HepG2 (cell line): Measurements from ENCODE around the gene IKZF5. TPM values are rescaled to one million over a fixed set of nuclear protein-coding genes. Genes with fewer than 3 reads are reported as not detected.

Source experiments
- BRD4 ChIP-seq: sonication (generic); formaldehyde crosslinking; IDR thresholded peaks from 2 replicates; pipeline ENCODE4 v1.4.0; 2020; ENCODE audit warnings: missing genetic modification reagents
- CBX5 ChIP-seq: sonication (generic); formaldehyde crosslinking; IDR thresholded peaks from 2 replicates; pipeline ENCODE4 v1.4.0; 2020; ENCODE audit warnings: missing genetic modification reagents, borderline replicate concordance
- E2F2 ChIP-seq: sonication (generic); formaldehyde crosslinking; IDR thresholded peaks from 2 replicates; pipeline ENCODE4 v1.4.0; 2020; ENCODE audit warnings: missing genetic modification reagents, borderline replicate concordance
- HDAC6 ChIP-seq: fragments of 200-600 bp; sonication (generic); IDR thresholded peaks from 2 replicates; pipeline ENCODE4 v1.7.0; 2017; ENCODE audit warnings: mild to moderate bottlenecking, antibody characterized with exemption, low read length, low read depth
- HMGA1 ChIP-seq: sonication (generic); formaldehyde crosslinking; conservative IDR thresholded peaks from 2 replicates; pipeline ENCODE4 v1.4.0; 2020; ENCODE audit warnings: missing genetic modification reagents
- IKZF5 ChIP-seq: IDR thresholded peaks from 2 replicates; pipeline ENCODE4 v1.6.1; 2018; ENCODE audit warnings: missing genetic modification reagents, mild to moderate bottlenecking, missing compliant biosample characterization
- JUNB ChIP-seq: sonication (generic); formaldehyde crosslinking; IDR thresholded peaks from 2 replicates; pipeline ENCODE4 v1.8.0; 2022; ENCODE audit warnings: missing genetic modification reagents, mild to moderate bottlenecking, borderline replicate concordance
- KDM6A ChIP-seq: IDR thresholded peaks from 2 replicates; pipeline ENCODE4 v1.6.1; 2016; ENCODE audit warnings: low read depth
- NFYC ChIP-seq: IDR thresholded peaks from 2 replicates; pipeline ENCODE4 v1.6.1; 2016; ENCODE audit warnings: missing genetic modification reagents, missing compliant biosample characterization
- RFXAP ChIP-seq: sonication (generic); formaldehyde crosslinking; IDR thresholded peaks from 2 replicates; pipeline ENCODE4 v1.4.0; 2020; ENCODE audit warnings: missing genetic modification reagents, borderline replicate concordance
- RORA ChIP-seq: sonication (generic); formaldehyde crosslinking; IDR thresholded peaks from 2 replicates; pipeline ENCODE4 v1.5.0; 2020; ENCODE audit warnings: mild to moderate bottlenecking, missing genetic modification reagents, moderate library complexity
- ZNF136 ChIP-seq: sonication (generic); formaldehyde crosslinking; IDR thresholded peaks from 2 replicates; pipeline ENCODE4 v1.8.1; 2022; ENCODE audit warnings: low read depth, mild to moderate bottlenecking, moderate library complexity, missing genetic modification reagents
- ZNF256 ChIP-seq: sonication (generic); formaldehyde crosslinking; conservative IDR thresholded peaks from 2 replicates; pipeline ENCODE4 v1.4.0; 2020; ENCODE audit warnings: missing genetic modification reagents
- ZNF296 ChIP-seq: sonication (generic); formaldehyde crosslinking; conservative IDR thresholded peaks from 2 replicates; pipeline ENCODE4 v1.5.0; 2020; ENCODE audit warnings: mild to moderate bottlenecking, missing genetic modification reagents
- ZNF367 ChIP-seq: sonication (generic); formaldehyde crosslinking; IDR thresholded peaks from 2 replicates; pipeline ENCODE4 v1.4.0; 2020; ENCODE audit warnings: missing genetic modification reagents, borderline replicate concordance
- ZNF589 ChIP-seq: sonication (generic); formaldehyde crosslinking; conservative IDR thresholded peaks from 2 replicates; pipeline ENCODE4 v1.8.0; 2022; ENCODE audit warnings: mild to moderate bottlenecking, moderate library complexity, missing genetic modification reagents
- ZNF841 ChIP-seq: sonication (generic); formaldehyde crosslinking; IDR thresholded peaks from 2 replicates; pipeline ENCODE4 v1.8.1; 2023; ENCODE audit warnings: missing genetic modification reagents, borderline replicate concordance
- polyA plus RNA-seq, 8 experiments: library from polyadenylated mRNA; depleted of rRNA in 3 of 8; stranded (reverse) in 7 of 8; unstranded in 1 of 8; fragments of >200 nt; fragmentation: Illumina TruSeq in 4 of 8; extraction: Trizol in 4 of 8; gene quantifications; 2 replicates each; pipeline versions ENCODE4 v1.2.1 to v1.2.3, GENCODE V29; 2011 to 2016; ENCODE audit warnings: low read depth in 4 of 8, missing spikeins in 1 of 8, mixed read lengths in 1 of 8; ENCODE audit not compliant: insufficient read depth in 1 of 8
- total RNA-seq, 5 experiments: library from RNA; depleted of rRNA; stranded (reverse); fragments of >200 nt; fragmentation: Illumina TruSeq; extraction: Trizol; gene quantifications; 2 replicates each; pipeline ENCODE4 v1.2.3, GENCODE V29; 2016; ENCODE audit warnings: low read depth in 1 of 5
- TF ChIP-seq, protein P1 (sequence below): sonication (generic); formaldehyde crosslinking; IDR thresholded peaks from 2 replicates; pipeline ENCODE4 v1.5.1; 2020; ENCODE audit warnings: missing genetic modification reagents, mild to moderate bottlenecking, borderline replicate concordance
- TF ChIP-seq, protein P2 (sequence below): sonication (generic); formaldehyde crosslinking; IDR thresholded peaks from 2 replicates; pipeline ENCODE4 v1.9.0; 2021; ENCODE audit warnings: missing genetic modification reagents, mild to moderate bottlenecking, borderline replicate concordance
- TF ChIP-seq, protein P3 (sequence below): sonication (generic); formaldehyde crosslinking; IDR thresholded peaks from 2 replicates; pipeline ENCODE4 v1.4.0; 2020; ENCODE audit warnings: missing genetic modification reagents

IKZF5 gene
- total and polyA plus RNA-seq, 2 of the 13 experiments (the other 11 are each of a cell fraction or from before 2014, with no cell fraction given), result 3.7 to 12.0 TPM

DNA sequence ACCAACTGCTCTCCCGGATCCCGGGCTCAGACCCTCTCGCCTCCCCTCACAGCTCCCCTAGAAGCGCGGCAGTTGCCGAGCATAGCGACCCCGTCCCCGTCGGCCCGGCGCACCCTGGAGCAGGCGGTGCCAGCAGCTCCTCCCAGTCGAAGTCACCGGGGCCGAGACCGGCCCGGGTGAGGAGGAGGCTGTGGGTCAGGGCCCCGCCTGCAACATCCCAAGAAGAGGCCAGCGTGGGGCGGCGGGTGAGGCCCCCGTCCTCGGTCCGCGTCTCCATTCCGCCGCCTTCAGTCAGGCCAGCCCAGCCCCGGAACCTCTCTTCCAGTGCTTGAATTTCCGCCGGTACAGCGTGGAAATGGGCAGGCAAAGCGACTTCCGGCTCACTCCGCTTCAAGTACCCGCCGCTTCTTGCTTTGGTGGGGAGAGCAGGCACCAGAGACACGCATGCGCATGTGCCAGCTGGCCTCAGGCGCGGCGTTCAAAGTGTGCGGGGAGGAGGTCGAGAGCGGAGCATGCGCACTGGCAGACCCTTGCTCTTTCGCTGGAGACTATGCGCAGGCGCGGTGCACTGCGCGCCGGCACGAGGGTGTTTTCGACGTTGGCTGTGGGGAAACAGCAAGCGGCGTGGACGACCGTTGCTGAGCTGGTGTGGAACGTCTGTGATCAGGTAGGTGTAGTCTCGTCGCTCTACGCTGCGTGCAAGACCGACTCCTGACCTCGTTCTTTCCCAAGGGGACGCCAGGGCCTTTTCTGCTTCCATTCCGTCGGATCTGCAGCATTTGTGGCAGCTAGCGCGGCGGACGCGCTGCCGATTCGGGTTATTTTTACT, 54.5 kb downstream of the IKZF5 start, which contains the start of gene C10orf88 (continued):
- peak; percentile 96 for TF ChIP-seq CBX5 (CRISPR knock-in tag)
- peak; percentile 97 for TF ChIP-seq IKZF5 (CRISPR knock-in tag)
- TF ChIP-seq KDM6A (CRISPR knock-in tag), result no peak
- peak; percentile 92; the same call in 1 of the 2 replicates for TF ChIP-seq ZNF136 (CRISPR knock-in tag)
- no peak for TF ChIP-seq RORA (CRISPR knock-in tag)
- TF ChIP-seq JUNB, result no peak
- peak; percentile 42; the same call in 1 of the 2 replicates for TF ChIP-seq NFYC (CRISPR knock-in tag)
- peak; percentile 87; the same call in 1 of the 2 replicates for TF ChIP-seq RFXAP (CRISPR knock-in tag)
- peak; percentile 88; the same call in 1 of the 2 replicates for TF ChIP-seq ZNF589
- TF ChIP-seq, protein P1, sequence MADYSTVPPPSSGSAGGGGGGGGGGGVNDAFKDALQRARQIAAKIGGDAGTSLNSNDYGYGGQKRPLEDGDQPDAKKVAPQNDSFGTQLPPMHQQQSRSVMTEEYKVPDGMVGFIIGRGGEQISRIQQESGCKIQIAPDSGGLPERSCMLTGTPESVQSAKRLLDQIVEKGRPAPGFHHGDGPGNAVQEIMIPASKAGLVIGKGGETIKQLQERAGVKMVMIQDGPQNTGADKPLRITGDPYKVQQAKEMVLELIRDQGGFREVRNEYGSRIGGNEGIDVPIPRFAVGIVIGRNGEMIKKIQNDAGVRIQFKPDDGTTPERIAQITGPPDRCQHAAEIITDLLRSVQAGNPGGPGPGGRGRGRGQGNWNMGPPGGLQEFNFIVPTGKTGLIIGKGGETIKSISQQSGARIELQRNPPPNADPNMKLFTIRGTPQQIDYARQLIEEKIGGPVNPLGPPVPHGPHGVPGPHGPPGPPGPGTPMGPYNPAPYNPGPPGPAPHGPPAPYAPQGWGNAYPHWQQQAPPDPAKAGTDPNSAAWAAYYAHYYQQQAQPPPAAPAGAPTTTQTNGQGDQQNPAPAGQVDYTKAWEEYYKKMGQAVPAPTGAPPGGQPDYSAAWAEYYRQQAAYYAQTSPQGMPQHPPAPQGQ (CRISPR knock-in tag), result no peak
- TF ChIP-seq ZNF256 (CRISPR knock-in tag), result peak; percentile 88; the same call in 1 of the 2 replicates
- TF ChIP-seq, protein P2, sequence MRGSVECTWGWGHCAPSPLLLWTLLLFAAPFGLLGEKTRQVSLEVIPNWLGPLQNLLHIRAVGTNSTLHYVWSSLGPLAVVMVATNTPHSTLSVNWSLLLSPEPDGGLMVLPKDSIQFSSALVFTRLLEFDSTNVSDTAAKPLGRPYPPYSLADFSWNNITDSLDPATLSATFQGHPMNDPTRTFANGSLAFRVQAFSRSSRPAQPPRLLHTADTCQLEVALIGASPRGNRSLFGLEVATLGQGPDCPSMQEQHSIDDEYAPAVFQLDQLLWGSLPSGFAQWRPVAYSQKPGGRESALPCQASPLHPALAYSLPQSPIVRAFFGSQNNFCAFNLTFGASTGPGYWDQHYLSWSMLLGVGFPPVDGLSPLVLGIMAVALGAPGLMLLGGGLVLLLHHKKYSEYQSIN (CRISPR knock-in tag), result no peak
- no peak for TF ChIP-seq HDAC6
- no peak for TF ChIP-seq ZNF841 (CRISPR knock-in tag)
- no peak for TF ChIP-seq E2F2
- TF ChIP-seq BRD4 (CRISPR knock-in tag), result peak; percentile 62; the same call in 1 of the 2 replicates
- no peak; the same call in 1 of the 2 replicates for TF ChIP-seq ZNF296 (CRISPR knock-in tag)
- TF ChIP-seq, protein P3, sequence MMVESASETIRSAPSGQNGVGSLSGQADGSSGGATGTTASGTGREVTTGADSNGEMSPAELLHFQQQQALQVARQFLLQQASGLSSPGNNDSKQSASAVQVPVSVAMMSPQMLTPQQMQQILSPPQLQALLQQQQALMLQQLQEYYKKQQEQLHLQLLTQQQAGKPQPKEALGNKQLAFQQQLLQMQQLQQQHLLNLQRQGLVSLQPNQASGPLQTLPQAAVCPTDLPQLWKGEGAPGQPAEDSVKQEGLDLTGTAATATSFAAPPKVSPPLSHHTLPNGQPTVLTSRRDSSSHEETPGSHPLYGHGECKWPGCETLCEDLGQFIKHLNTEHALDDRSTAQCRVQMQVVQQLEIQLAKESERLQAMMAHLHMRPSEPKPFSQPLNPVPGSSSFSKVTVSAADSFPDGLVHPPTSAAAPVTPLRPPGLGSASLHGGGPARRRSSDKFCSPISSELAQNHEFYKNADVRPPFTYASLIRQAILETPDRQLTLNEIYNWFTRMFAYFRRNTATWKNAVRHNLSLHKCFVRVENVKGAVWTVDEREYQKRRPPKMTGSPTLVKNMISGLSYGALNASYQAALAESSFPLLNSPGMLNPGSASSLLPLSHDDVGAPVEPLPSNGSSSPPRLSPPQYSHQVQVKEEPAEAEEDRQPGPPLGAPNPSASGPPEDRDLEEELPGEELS (CRISPR knock-in tag), result peak; percentile 65
- TF ChIP-seq ZNF367, result no peak
- TF ChIP-seq HMGA1 (CRISPR knock-in tag), result no peak
